GM18951 (cell line): ENCODE results near the gene UGT1A6.

Experiments
- POLR2A ChIP-seq: IDR thresholded peaks from 4 replicates; pipeline ENCODE4 v1.6.1; 2011; ENCODE audit warnings: mild to moderate bottlenecking; ENCODE audit not compliant: insufficient read length, insufficient read depth; ENCODE audit errors: extremely low read depth
- in situ Hi-C: fragments of 300-500 bp; cut with MboI; formaldehyde crosslinking; loops from one replicate; pipeline ENCODE4 v1.12.0; 2022; ENCODE audit warnings: low sequenced_read_pairs, mixed read lengths, inconsistent platforms; ENCODE audit not compliant: unreplicated experiment

The UGT1A6 gene

DNA sequence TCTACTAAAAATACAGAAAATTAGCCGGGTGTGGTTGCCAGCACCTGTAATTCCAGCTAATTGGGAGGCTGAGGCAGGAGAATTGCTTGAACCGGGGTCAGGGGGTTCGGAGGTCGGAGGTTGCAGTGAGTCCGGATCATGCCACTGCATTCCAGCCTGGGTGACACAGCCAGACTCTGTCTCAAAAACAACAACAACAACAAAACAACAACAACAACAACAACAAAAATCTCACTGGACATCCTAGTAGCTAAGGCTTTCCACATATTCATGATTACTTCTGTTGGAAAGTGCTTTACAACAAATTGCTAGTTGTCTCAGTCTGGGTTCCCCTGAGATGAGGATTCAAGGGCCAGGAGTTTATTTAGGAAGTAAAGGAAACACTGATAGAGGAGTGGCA is 81.2 kb downstream of the UGT1A6 start:
- in situ Hi-C loops = no loop called here
- TF ChIP-seq POLR2A = no peak

DNA sequence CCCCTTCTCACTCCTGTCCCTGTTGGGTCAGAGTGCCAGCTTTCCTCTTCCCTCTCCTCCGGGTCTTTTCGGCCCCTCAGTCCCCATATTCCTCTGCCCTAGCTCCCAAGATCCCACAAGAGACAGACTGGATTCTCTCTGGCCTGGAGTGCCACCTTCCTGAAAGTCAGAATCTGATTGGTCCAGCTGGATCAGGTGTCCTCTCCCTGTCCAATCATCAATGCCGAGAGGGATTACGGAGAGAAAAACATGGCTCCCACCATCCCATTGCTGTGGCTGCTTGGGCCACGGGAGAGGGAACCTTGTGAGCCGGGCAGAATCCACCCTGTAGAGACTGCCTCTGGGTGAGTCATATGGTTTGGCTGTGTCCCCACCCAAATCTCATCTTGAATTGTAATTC is 82.7 kb downstream of the UGT1A6 start:
- TF ChIP-seq POLR2A = no peak
- in situ Hi-C loops = no loop called here

DNA sequence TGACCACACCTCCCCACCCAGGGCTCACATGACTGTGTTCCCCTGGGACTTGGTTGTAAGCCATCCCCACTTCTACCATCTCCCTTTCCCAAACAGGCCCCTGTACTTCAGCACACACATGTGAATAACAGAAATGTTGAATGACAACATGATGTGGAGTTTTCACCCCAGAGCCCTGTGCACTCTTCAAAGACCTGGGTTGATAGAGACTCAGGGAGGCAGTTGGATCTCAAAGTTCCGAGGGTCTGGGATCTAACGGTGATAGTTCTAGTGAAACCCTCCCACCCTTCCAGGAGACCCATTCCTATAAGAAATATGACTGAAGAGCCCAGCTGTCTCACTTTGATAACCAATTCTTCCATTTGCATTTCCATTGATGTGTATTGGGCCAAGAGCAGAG is 85.3 kb downstream of the UGT1A6 start, which contains the start of gene MROH2A:
Gene MROH2A (plus strand): TSS at position 301 of the 400 bp plus-strand sequence. CDS start 1,029 bp downstream, outside the sequence.
- in situ Hi-C loops = no loop called here
- TF ChIP-seq POLR2A = no peak

DNA sequence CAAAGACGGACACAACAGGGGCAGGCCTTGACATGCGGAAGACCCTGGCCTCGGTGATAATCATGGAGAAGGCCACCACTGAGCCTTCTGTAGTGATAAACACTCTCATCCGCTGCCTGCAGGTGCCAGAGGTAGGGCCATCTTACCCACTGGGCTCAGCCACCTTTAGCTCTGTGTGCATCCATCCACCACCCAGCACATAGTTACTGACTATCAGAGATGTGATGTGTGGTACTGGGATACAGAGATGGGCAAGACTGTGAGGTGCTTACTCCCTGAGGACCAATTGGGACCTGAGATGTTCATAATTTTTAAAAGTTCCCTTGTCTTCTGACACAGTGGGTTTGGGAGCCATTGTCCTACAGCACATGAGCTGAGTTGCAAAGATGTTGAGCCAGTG is 87.0 kb downstream of the UGT1A6 start:
- in situ Hi-C loops = no loop called here
- TF ChIP-seq POLR2A = no peak

DNA sequence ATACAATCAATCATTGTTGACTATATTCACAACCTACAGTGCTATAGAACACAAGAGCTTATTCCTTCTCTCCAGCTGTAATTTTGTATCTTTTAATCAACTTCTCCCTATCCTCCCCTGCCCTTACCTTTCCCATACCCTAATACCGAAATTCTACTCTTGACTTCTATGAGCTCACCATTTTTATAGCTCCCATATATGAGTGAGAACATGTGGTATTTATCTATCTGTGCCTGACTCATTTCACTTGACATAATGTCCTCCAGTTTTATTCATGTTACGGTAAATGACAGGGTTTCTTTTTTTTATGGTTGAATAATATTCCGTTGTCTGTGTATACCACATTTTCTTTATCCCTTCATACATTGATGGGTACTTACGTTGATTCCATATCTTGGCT is 88.1 kb downstream of the UGT1A6 start:
- TF ChIP-seq POLR2A = no peak
- in situ Hi-C loops = no loop called here

DNA sequence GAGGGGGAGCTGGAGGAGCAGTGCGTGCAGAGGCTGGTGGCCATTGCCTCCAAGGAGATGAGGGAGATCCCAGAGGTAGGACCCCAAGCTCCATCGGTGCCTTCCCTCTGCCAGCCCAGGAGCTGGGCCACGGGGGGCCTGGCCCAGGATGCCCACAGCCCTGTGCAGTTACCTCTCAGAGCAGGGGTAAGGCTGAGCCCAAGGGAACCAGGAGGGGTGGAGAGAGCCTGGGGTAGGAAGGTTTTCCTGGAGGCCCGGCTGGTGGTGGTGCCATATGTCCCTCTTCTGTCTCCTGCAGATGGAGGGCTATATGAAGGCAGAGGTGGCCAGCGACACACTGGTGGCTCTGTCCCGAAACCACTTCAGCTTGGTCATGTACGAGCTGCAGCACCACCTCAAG is 96.9 kb downstream of the UGT1A6 start:
- no peak for TF ChIP-seq POLR2A
- in situ Hi-C loops = no loop called here

DNA sequence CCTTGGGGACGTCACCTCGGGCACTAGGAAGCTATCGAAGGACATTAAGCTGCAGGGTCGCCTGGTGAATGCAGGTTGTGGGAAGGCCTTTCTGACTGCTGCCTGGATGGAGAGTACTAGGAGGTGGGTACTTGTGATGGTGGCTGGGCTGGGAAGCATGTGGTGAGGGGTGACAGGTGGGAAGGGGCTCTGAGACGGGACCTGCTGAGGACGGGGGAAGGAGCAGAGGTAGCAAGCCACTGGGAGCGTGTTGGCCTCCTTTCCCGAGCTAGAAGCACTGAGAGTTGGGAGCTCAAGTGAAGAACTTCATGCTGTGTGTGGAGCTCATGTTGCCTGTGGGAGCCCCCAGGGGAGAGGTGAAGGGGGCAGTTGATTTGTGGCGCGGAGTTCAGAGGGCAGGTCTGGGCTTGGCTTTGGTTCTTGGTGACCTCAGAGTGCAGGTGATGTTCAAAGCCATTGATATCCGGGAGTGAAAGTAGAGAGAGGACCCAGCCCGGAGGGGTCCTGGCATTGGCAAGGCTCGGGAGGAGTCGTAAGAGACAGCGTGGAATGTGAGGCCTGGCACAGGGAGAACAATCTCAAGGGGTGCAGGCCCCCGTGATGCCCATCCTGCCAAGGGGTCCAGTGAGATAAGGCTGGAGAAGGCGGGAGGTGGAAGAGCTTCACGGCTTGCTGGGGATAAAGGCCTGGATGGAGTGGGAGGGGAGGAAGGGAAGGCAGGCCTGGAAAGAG is 98.6 kb downstream of the UGT1A6 start:
- no peak for TF ChIP-seq POLR2A
- in situ Hi-C loops = no loop called here

DNA sequence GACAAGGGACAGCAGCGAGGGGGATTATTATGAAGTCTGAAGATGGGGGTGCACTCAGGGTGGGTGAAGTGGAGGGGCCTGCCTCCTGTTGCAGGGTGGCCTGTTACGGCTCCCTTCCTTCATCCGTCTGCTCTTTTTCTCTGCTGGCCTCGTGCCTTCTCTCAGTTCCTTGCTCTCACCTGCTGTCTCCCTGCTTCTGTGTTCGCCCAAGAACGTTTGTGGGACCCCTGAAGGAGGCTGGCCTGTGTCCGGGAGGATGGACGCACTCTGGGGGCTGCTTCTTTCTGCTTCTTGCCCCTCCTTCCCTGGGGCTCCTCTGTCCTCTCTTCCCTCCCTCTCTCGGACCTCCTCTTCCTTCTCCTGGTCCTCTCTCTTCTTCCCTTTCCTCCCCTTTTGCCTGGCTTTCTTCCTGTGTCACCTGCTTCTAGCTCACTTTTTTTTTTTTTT is 99.2 kb downstream of the UGT1A6 start:
- in situ Hi-C loops = no loop called here
- TF ChIP-seq POLR2A = no peak

DNA sequence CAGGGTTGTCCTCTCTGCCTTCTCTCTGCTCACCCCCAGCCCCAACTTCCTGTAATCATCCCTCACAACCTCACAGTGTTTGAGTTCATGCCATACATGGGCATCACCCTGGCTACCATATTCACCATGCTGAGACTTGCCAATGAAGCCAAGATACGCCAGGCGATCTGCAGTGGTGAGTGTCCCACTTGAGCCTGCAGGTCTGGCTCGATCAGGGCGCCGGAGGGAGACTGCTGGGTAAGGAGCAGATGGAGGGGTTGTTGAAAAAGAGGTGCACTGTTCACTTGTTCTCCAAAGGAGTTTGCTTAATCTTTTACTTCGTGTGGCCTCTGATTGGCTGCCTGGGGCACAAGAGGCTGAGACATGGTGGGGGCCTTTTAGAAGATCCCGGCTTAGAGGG is 100.0 kb downstream of the UGT1A6 start:
- in situ Hi-C loops = no loop called here
- TF ChIP-seq POLR2A = no peak

DNA sequence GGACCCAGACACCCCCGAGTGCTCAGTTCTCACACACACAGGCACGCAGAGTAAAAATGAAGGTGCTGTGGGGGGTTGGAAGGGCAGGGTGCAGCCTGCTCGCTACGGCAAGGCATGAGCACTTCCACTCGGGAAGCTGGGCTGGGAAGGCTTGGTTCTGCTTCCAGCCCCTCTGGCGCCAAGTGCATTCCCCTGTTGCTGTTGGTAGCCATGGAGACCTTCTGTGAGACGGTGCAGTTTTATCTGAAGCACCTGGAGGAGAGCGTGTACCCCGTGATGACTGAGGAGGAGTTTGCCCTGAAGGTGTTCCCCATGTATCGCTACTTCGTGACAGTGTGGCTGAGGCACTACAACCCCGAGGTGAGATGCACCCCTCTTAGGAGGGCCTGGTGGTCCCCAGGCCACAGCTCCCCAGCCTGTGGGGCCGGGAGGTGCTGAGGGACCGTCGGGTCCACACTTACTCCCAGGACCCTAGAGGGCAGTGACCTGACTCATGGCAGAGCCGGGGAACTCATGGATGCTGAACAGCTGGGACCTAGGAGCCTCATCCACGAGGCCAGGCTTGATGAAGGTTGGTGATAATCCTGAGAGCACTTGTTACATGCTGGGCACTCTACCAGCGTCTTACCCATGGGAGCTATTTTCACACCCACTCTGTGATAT is 100.9 kb downstream of the UGT1A6 start:
- TF ChIP-seq POLR2A = no peak
- in situ Hi-C loops = no loop called here

DNA sequence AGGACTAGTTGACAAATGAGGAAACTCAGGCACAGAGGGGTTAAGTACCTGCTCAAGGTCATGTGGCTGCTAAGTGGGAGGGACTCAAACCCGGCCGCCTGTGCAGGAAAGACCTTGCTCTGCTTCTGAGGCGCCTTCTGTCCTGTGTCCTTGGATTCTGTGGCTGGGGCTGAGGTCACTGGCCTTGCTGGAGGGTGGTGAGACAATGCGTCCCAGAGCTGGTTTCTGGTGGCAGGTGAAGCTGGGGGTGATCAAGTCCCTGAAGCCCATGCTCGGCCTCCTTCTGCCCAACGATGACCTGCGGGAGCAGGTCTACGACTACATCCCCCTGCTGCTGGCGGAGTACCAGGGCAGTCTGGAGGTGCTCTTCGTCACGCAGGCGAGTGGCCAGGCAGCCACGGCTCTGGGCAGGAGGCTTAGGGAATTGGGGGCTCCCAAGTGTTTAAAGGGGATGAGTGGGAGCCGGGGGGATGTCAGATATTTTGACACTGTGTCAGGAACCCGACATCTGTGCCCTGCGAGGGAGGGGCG is 101.5 kb downstream of the UGT1A6 start:
- no peak for TF ChIP-seq POLR2A
- in situ Hi-C loops = no loop called here

DNA sequence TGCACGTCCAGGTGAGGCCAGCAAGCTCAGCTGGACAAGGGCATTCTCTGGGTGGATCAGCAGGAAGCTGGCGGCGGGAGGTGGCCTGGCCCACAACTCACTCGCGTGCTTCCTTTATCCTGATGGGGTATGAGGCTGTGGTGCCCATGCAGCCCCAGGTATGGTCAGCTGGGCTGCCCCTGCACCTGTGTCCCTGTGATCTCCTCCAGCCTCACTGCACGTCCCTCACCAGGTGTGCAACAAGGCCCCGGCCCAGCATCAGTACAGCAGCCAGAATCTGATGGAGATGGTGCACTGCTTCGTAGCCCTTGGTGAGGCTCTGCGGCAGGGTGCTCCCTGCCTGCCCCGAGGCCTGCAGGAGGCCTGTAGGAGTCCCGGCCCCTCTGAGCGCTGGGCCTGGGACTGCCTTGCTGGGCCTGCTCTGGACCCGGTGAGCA is 103.1 kb downstream of the UGT1A6 start:
- in situ Hi-C loops = no loop called here
- TF ChIP-seq POLR2A = no peak

DNA sequence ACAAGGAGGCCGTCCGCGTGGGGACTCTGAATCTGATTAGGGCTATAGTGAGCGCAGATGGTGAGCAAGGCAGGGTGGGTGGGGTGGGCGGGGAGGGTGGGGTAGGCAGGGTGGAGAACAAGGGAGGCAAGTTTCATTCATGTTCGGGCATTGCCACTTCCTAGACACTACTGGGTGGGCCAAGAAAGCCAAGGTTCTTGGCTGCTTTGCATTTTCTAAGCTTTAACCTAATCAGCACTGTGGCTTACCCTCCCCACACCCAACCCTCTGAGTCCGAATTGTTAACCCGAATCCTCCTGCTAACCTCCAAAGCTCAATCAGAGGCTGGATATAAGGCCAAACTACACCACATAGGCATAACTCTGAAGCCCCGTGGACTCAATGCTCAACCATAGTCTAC is 103.6 kb downstream of the UGT1A6 start:
- in situ Hi-C loops = no loop called here

More for the DNA sequence above, 103.6 kb downstream of the UGT1A6 start:
- no peak for TF ChIP-seq POLR2A
